WI38 (cell line): ENCODE results near the gene ELOVL2.

Experiments
- H3K4me3 ChIP-seq: 2 replicates; pipeline ENCODE4 v1.5.1; 2011; ENCODE audit warnings: low read depth, mild to moderate bottlenecking, control low read depth, low read length
- TF ChIP-seq, protein P1 (sequence below): IDR thresholded peaks from 2 replicates; pipeline ENCODE4 v1.5.1; 2012; ENCODE audit warnings: low read depth, mild to moderate bottlenecking, control low read depth, low read length

The ELOVL2 gene

DNA sequence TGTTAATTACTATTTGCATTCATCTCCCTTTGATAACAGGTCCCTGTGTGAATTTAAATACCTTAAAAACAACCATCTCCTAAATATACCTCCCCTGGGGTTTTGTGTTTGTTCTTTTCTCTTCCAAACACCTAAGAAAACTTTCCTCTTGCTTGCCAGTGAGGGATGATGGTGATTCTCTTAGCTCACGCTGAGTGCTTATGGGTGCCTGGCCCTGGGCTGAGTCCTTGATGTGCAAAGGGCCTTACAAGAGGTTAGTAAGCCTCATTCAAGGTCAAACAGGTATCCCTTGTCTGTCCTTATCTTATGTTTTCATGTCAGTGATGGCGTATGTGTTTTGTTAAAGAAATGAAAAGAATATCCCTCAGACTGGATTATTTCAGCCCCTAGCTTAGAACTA is 81.0 kb downstream of the ELOVL2 start:
- no peak overlapping the region for H3K4me3 ChIP-seq
- TF ChIP-seq, protein P1, sequence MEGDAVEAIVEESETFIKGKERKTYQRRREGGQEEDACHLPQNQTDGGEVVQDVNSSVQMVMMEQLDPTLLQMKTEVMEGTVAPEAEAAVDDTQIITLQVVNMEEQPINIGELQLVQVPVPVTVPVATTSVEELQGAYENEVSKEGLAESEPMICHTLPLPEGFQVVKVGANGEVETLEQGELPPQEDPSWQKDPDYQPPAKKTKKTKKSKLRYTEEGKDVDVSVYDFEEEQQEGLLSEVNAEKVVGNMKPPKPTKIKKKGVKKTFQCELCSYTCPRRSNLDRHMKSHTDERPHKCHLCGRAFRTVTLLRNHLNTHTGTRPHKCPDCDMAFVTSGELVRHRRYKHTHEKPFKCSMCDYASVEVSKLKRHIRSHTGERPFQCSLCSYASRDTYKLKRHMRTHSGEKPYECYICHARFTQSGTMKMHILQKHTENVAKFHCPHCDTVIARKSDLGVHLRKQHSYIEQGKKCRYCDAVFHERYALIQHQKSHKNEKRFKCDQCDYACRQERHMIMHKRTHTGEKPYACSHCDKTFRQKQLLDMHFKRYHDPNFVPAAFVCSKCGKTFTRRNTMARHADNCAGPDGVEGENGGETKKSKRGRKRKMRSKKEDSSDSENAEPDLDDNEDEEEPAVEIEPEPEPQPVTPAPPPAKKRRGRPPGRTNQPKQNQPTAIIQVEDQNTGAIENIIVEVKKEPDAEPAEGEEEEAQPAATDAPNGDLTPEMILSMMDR, result no peak

DNA sequence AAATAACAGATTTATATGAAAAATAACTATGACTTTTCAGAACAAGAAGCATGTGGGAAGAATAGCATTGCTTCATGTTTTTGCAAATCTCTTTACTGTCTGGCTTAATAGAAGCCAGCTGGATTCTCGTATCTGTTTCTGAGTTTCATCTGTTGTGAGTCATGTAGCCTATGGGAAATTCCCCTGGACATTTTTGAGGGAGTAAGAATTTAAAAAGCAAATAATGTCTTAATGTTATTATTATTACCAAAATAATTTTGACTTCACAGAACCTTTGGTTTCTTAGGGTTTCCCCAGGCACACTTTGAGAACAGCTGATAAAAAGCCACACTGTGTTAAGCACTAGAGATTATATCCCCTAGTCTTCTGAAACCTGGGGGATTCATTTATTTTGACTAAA is 81.4 kb downstream of the ELOVL2 start:
- no peak overlapping the region for H3K4me3 ChIP-seq

DNA sequence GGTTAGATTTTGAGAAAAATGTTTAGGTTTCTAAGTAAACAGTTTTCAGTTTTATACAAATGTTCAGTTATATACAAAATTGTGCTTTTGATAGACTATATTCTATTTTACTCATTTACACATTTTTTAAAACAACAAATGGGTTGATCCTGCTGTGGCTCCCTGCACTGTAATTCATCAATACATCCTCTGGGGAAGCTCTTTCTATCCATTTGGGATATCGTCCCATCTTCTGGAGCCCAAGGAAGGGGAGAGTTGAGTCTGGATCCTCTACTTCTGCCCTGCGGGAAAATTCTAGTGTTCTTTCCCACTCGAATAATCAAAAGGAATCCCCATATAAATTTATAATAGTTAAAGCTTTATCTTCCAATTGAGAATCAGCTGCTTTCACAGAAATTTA is 82.3 kb downstream of the ELOVL2 start:
- TF ChIP-seq, protein P1, result no peak
- no peak overlapping the region for H3K4me3 ChIP-seq

More for the DNA sequence above, 81.4 kb downstream of the ELOVL2 start:
- TF ChIP-seq, protein P1, result no peak

GRCh38 chr6:10960171-10960570 is 83.9 kb downstream of the ELOVL2 start:
- TF ChIP-seq, protein P1, result no peak
- H3K4me3 ChIP-seq, result no peak overlapping the region

DNA sequence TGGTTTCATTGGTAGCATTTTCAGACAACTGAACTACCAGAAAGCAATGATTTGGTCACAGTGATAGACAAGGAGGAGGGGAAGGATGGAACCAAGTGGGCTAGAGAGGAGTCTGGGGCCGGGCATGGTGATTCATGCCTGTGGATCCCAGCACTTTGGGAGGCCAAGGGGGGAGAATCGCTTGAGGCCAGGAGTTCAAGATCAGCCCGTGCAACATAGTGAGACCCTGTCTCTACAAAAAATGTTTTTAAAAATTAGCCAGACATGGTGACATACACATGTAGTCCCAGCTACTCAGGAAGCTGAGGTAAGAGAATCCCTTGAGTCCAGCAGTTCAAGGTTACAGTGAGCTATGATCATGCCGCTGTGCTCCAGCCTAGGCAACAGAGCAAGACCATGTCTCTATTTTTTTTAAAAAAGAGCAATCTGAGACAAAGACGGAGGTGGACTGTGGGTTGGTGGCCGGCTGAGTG is 86.7 kb downstream of the ELOVL2 start:
- TF ChIP-seq, protein P1, result no peak
- no peak overlapping the region for H3K4me3 ChIP-seq

GRCh38 chr6:10956776-10957175 is 87.3 kb downstream of the ELOVL2 start:
- TF ChIP-seq, protein P1, result no peak
- H3K4me3 ChIP-seq, result no peak overlapping the region

DNA sequence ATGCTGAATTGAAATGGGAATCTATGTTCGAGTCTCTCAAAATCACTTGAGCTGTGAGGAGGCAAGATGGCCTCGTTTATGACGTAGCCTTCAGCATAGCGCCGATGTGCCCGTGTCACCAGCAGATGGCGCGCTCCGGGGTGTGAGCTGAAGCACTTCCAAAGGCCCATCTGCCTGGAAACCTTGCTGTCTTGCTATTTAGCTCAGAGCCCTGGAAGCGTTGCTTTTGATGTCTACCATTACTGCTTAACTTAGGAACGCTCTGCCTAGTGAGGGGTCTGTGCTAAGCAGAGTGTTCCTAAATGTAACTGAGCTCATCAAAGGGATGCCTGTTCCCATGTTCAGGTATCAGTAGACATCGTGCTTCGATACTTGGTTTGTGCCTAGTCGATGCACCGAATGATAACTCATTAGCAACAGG is 89.5 kb downstream of the ELOVL2 start:
- H3K4me3 ChIP-seq, result no peak overlapping the region

More for the DNA sequence above, 89.5 kb downstream of the ELOVL2 start:
- TF ChIP-seq, protein P1, result peak; percentile 71
